H1 (cell line): Measurements from ENCODE around the gene CPE. TPM values are rescaled to one million over a fixed set of nuclear protein-coding genes. Genes with fewer than 3 reads are reported as not detected.

Experiments used
- CTCF ChIA-PET: fragments of 300-600 bp; sonication (Branson Sonifier 250); formaldehyde crosslinking; loops from one replicate; lab custom pipeline; 2021; ENCODE audit not compliant: partially characterized antibody; lab: Charles Lee
- POLR2A ChIA-PET: fragments of 300-600 bp; sonication (Branson Sonifier 250); formaldehyde crosslinking; loops from one replicate; lab custom pipeline; 2021; ENCODE audit warnings: inconsistent platforms; ENCODE audit not compliant: partially characterized antibody; lab: Charles Lee
- DNase-seq, 2 experiments: peaks; one replicate each; pipeline versions ENCODE4 v3.0.0 to v3.0.0-alpha.2; 2010 to 2022; ENCODE audit warnings: low spot score in 2 of 2, low read depth in 1 of 2, mixed read lengths in 1 of 2
- FAIRE-seq: peaks from 2 replicates; lab custom pipeline; 2011; peaks lifted over from hg19 to GRCh38; lab: Jason Lieb, UNC
- H2AFZ ChIP-seq: 2 replicates; pipeline ENCODE4 v1.8.1; 2012; ENCODE audit warnings: low read length, inconsistent platforms
- H2AK5ac ChIP-seq: 2 replicates; pipeline ENCODE4 v1.6.1; 2013; ENCODE audit warnings: low read depth, low read length
- H2BK120ac ChIP-seq: replicated peaks from 2 replicates; pipeline ENCODE3; 2013; ENCODE audit warnings: low read depth, low read length, inconsistent platforms
- H2BK12ac ChIP-seq: 2 replicates; pipeline ENCODE4 v1.6.1; 2013; ENCODE audit warnings: low read depth, low read length
- H2BK15ac ChIP-seq: 2 replicates; pipeline ENCODE4 v1.6.1; 2013; ENCODE audit warnings: low read length
- H2BK20ac ChIP-seq: 2 replicates; pipeline ENCODE4 v1.6.1; 2013; ENCODE audit warnings: low read length
- H2BK5ac ChIP-seq: 2 replicates; pipeline ENCODE4 v1.6.1; 2013; ENCODE audit warnings: low read depth, low read length
- H3K14ac ChIP-seq: 2 replicates; pipeline ENCODE4 v1.6.1; 2013; ENCODE audit warnings: inconsistent platforms; ENCODE audit not compliant: insufficient read length
- H3K18ac ChIP-seq: 2 replicates; pipeline ENCODE4 v1.6.1; 2013; ENCODE audit warnings: low read length; ENCODE audit errors: extremely low read depth
- H3K23ac ChIP-seq: 2 replicates; pipeline ENCODE4 v1.6.1; 2013; ENCODE audit warnings: inconsistent platforms; ENCODE audit not compliant: insufficient read length
- H3K23me2 ChIP-seq: 2 replicates; pipeline ENCODE4 v1.6.1; 2013; ENCODE audit warnings: low read depth, low read length
- H3K27ac ChIP-seq: 2 replicates; pipeline ENCODE4 v1.6.1; 2011; ENCODE audit warnings: low read depth, low read length, inconsistent platforms
- H3K27me3 ChIP-seq, 4 experiments: replicated peaks in 1 of 4; 1 replicate in 1 of 4; 2 replicates in 3 of 4; pipeline versions ENCODE4 v1.6.1 to v1.8.1; 2011 to 2013; ENCODE audit warnings: low read length in 3 of 4, mild to moderate bottlenecking in 3 of 4, inconsistent platforms in 2 of 4, mixed read lengths in 2 of 4, moderate library complexity in 1 of 4; ENCODE audit not compliant: control insufficient read depth in 3 of 4, insufficient read depth in 3 of 4; ENCODE audit errors: extremely low read depth in 1 of 4
- H3K36me3 ChIP-seq, 4 experiments: 2 replicates each; pipeline versions ENCODE4 v1.6.1 to v1.8.1; 2011 to 2013; ENCODE audit warnings: mild to moderate bottlenecking in 4 of 4, low read length in 3 of 4, moderate library complexity in 2 of 4, control low read depth in 1 of 4, inconsistent platforms in 1 of 4; ENCODE audit not compliant: insufficient read depth in 4 of 4, control insufficient read depth in 2 of 4
- H3K4ac ChIP-seq: replicated peaks from 2 replicates; pipeline ENCODE3; 2013; ENCODE audit warnings: low read length, low read depth, mixed read lengths, inconsistent platforms; ENCODE audit not compliant: insufficient read length
- H3K4me1 ChIP-seq, 4 experiments: replicated peaks in 1 of 4; 1 replicate in 1 of 4; 2 replicates in 3 of 4; pipeline versions ENCODE4 v1.6.1 to v1.8.1; 2011 to 2013; ENCODE audit warnings: low read length in 3 of 4, inconsistent platforms in 2 of 4, mixed read lengths in 1 of 4; ENCODE audit not compliant: insufficient read depth in 4 of 4, control insufficient read depth in 3 of 4
- H3K4me2 ChIP-seq, 2 experiments: 2 replicates each; pipeline versions ENCODE4 v1.6.1 to v1.8.1; 2011 to 2013; ENCODE audit warnings: low read depth in 2 of 2, low read length in 2 of 2, control low read depth in 1 of 2, inconsistent platforms in 1 of 2, mild to moderate bottlenecking in 1 of 2; ENCODE audit not compliant: insufficient read depth in 1 of 2
- H3K4me3 ChIP-seq, 4 experiments: fragments of 200-600, 300-600 bp in 1 of 4; sonication (generic), shearing (Covaris generic), sonication (Bioruptor Twin) in 1 of 4; 2 replicates each; pipeline versions ENCODE4 v1.5.1 to v1.8.1; 2011 to 2016; ENCODE audit warnings: low read length in 4 of 4, low read depth in 3 of 4, control low read depth in 2 of 4, inconsistent platforms in 2 of 4, mild to moderate bottlenecking in 2 of 4, mixed read lengths in 1 of 4, moderate library complexity in 1 of 4; ENCODE audit not compliant: insufficient read depth in 2 of 4; ENCODE audit errors: extremely low read depth in 1 of 4
- H3K56ac ChIP-seq: replicated peaks from 2 replicates; pipeline ENCODE3; 2013; ENCODE audit warnings: low read depth, mild to moderate bottlenecking, mixed read lengths, low read length, inconsistent platforms; ENCODE audit not compliant: insufficient read length
- H3K79me1 ChIP-seq: 2 replicates; pipeline ENCODE4 v1.6.1; 2013; ENCODE audit warnings: low read depth, low read length, control low read depth
- H3K79me2 ChIP-seq, 2 experiments: 2 replicates each; pipeline versions ENCODE4 v1.6.1 to v1.8.1; 2012 to 2013; ENCODE audit warnings: low read length in 2 of 2, mild to moderate bottlenecking in 2 of 2, inconsistent platforms in 1 of 2; ENCODE audit not compliant: insufficient read depth in 2 of 2, control insufficient read depth in 1 of 2
- H3K9ac ChIP-seq, 4 experiments: replicated peaks in 1 of 4; 1 replicate in 1 of 4; 2 replicates in 3 of 4; pipeline versions ENCODE4 v1.6.1 to v1.8.1; 2011 to 2013; ENCODE audit warnings: low read depth in 3 of 4, low read length in 3 of 4, control low read depth in 2 of 4, mild to moderate bottlenecking in 2 of 4, moderate library complexity in 2 of 4, inconsistent platforms in 1 of 4; ENCODE audit errors: extremely low read depth in 1 of 4
- H3K9me3 ChIP-seq, 2 experiments: 2 replicates each; pipeline versions ENCODE4 v1.6.1 to v1.8.1; 2012 to 2013; ENCODE audit warnings: mild to moderate bottlenecking in 2 of 2, moderate library complexity in 2 of 2, control low read depth in 1 of 2, inconsistent platforms in 1 of 2, low read depth in 1 of 2, low read length in 1 of 2, mixed read lengths in 1 of 2; ENCODE audit not compliant: insufficient read depth in 2 of 2
- H4K20me1 ChIP-seq, 2 experiments: replicated peaks in 1 of 2; 2 replicates each; pipeline versions ENCODE3 to v1.8.1; 2011 to 2013; ENCODE audit warnings: inconsistent platforms in 2 of 2, low read length in 2 of 2, mild to moderate bottlenecking in 1 of 2; ENCODE audit not compliant: insufficient read depth in 2 of 2, control insufficient read depth in 1 of 2
- H4K5ac ChIP-seq: 2 replicates; pipeline ENCODE4 v1.6.1; 2013; ENCODE audit warnings: low read length, low read depth, mixed read lengths, inconsistent platforms; ENCODE audit not compliant: insufficient read length
- H4K8ac ChIP-seq: 2 replicates; pipeline ENCODE4 v1.8.0; 2013; ENCODE audit warnings: mild to moderate bottlenecking, moderate library complexity, low read length, inconsistent platforms; ENCODE audit not compliant: insufficient read depth; ENCODE audit errors: extremely low read depth
- H4K91ac ChIP-seq: replicated peaks from 2 replicates; pipeline ENCODE3; 2013; ENCODE audit warnings: low read length, mixed read lengths, inconsistent platforms; ENCODE audit not compliant: insufficient read length
- CHD1 ChIP-seq: IDR thresholded peaks from 2 replicates; pipeline ENCODE4 v1.6.1; 2012; ENCODE audit warnings: low read depth, low read length, improper control_type of control experiment
- GTF2F1 ChIP-seq: IDR thresholded peaks from 2 replicates; pipeline ENCODE4 v1.6.1; 2012; ENCODE audit warnings: low read depth, low read length, improper control_type of control experiment, borderline replicate concordance
- KDM5A ChIP-seq: fragments of 200-600 bp; IDR thresholded peaks from 2 replicates; pipeline ENCODE4 v1.7.1; 2012; ENCODE audit warnings: mild to moderate bottlenecking, low read length, inconsistent platforms, mixed read lengths
- NANOG ChIP-seq: IDR thresholded peaks from 2 replicates; pipeline ENCODE4 v1.6.1; 2011; ENCODE audit warnings: low read length, low read depth, mild to moderate bottlenecking, inconsistent platforms; ENCODE audit not compliant: insufficient read depth, poor library complexity, severe bottlenecking
- RBBP5 ChIP-seq: IDR thresholded peaks from 2 replicates; pipeline ENCODE4 v1.7.1; 2012; ENCODE audit warnings: low read depth, mild to moderate bottlenecking, inconsistent platforms, low read length, moderate library complexity, borderline replicate concordance
- RFX5 ChIP-seq: IDR thresholded peaks from 2 replicates; pipeline ENCODE4 v1.6.1; 2011; ENCODE audit warnings: low read depth, low read length, improper control_type of control experiment, borderline replicate concordance
- SIRT6 ChIP-seq: IDR thresholded peaks from one replicate; pipeline ENCODE4 v1.7.1; 2012; ENCODE audit warnings: low read length, inconsistent platforms
- SIX5 ChIP-seq: IDR thresholded peaks from 2 replicates; pipeline ENCODE4 v1.6.1; 2011; ENCODE audit warnings: mild to moderate bottlenecking, low read depth, low read length
- SRF ChIP-seq: IDR thresholded peaks from 2 replicates; pipeline ENCODE4 v1.6.1; 2011; ENCODE audit warnings: mild to moderate bottlenecking, low read depth, low read length, moderate library complexity
- SUZ12 ChIP-seq: fragments of 200-600 bp; sonication (generic); IDR thresholded peaks from 2 replicates; pipeline ENCODE4 v1.6.1; 2012; ENCODE audit warnings: mild to moderate bottlenecking, inconsistent platforms, low read length, moderate library complexity, mixed read lengths
- TAF1 ChIP-seq: IDR thresholded peaks from 2 replicates; pipeline ENCODE4 v1.6.1; 2011; ENCODE audit warnings: mild to moderate bottlenecking, low read depth, low read length
- TEAD4 ChIP-seq: IDR thresholded peaks from 2 replicates; pipeline ENCODE4 v1.6.1; 2012; ENCODE audit warnings: low read depth, low read length, inconsistent platforms, mixed read lengths
- WGBS, 2 experiments: shearing (Covaris generic) in 1 of 2; methylation state at CpG; one replicate each; pipeline versions ENCODE4 v1.1.6 to v1.1.7; 2013 to 2015; ENCODE audit warnings: low lambda C conversion rate in 2 of 2, mixed read lengths in 2 of 2, inconsistent platforms in 1 of 2, low coverage in 1 of 2, missing lambda C conversion rate in 1 of 2; ENCODE audit not compliant: insufficient replicate concordance in 2 of 2, insufficient coverage in 1 of 2, insufficient read length in 1 of 2; ENCODE audit errors: extremely low coverage in 1 of 2, missing lambda C conversion rate in 1 of 2; 5-methylcytosine and 5-hydroxymethylcytosine counted together
- polyA plus RNA-seq, 7 experiments: library from polyadenylated mRNA; depleted of rRNA in 3 of 7; stranded (reverse) in 5 of 7; unstranded in 2 of 7; fragments of >200 nt in 5 of 7; fragments of 200-250 nt in 2 of 7; gene quantifications; 1 replicate in 5 of 7; 2 replicates in 1 of 7; 4 replicates in 1 of 7; pipeline versions ENCODE4 v1.2.1 to v1.2.3, GENCODE V29; 2011 to 2013; ENCODE audit warnings: missing spikeins in 2 of 7, mixed read lengths in 2 of 7
- total RNA-seq: library from RNA; stranded (reverse); fragmentation: NEBNext Ultra II Directional; extraction: Animal tissue kit (Norgen Biotek cat#: 25700); gene quantifications from 2 replicates; pipeline ENCODE4 v1.2.1, GENCODE V29; 2021

Gene CPE
- total and polyA plus RNA-seq, 2 of the 8 experiments (the other 6 are each of a cell fraction or from before 2014, with no cell fraction given) = 9.4 to 10.2 TPM

- no peak overlapping the region for H2AK5ac ChIP-seq
- FAIRE-seq = no peak
- CTCF ChIA-PET = interaction anchor here (1.2 to 1.3 kb wide), 2 partner anchors 8 to 44 kb away, joined by 3 read pairs; no protein-coding TSS in a partner anchor
These were observed 47.5 kb downstream of the CPE start for GRCh38 chr4:165426331-165426730.

More at GRCh38 chr4:165426331-165426730, 47.5 kb downstream of the CPE start:
- TF ChIP-seq RFX5 (no peak), GTF2F1 (no peak), SIRT6 (no peak), TAF1 (no peak), SRF (no peak), KDM5A (no peak), RBBP5 (no peak), SUZ12 (no peak), SIX5 (no peak), TEAD4 (no peak), NANOG (no peak), CHD1 (no peak)
- Histone ChIP-seq H3K23me2 (no peaks in the 10 kb centered on the region), H3K23ac (no peak overlapping the region), H2BK12ac (no peak overlapping the region), H3K9ac (no peak overlapping the region), H2AFZ (no peak overlapping the region), H2BK120ac (no peak overlapping the region), H3K4me2 (no peak overlapping the region), H2BK20ac (no peak overlapping the region), H4K20me1 (no peaks in the 10 kb centered on the region), H3K79me2 (no peaks in the 10 kb centered on the region), H3K79me1 (no peaks in the 10 kb centered on the region), H2BK15ac (no peak overlapping the region), H3K27ac (no peak overlapping the region), H3K14ac (no peak overlapping the region), H4K5ac (no peak overlapping the region), H2BK5ac (no peak overlapping the region), H3K4ac (no peak overlapping the region), H3K56ac (no peak overlapping the region), H3K18ac (no peak overlapping the region), H3K27me3 (no peaks in the 10 kb centered on the region), H4K8ac (no peak overlapping the region), H3K4me3 (no peak overlapping the region), H3K9me3 (peaks cover 4 to 7% of the 10 kb centered on the region in 2 experiments; a peak in 2 of 4 replicates), H3K4me1 (no peaks in the 10 kb centered on the region), H3K36me3 (no peaks in the 10 kb centered on the region; a peak in 1 of 8 replicates), H4K91ac (no peak overlapping the region)
- DNase-seq = no peak
- POLR2A ChIA-PET = no interaction called here
- 100% methylated on average over 1 of the region's 1 CpG; no CpG with 5 or more reads in 1 of the 2 experiments for WGBS, 2 experiments
